ENCODE results near the gene CD244.
"Not testable (repeated sequence)": the region's sequence is repeated elsewhere in the genome, so short reads cannot be mapped to it uniquely, and the experiment has no call there.

The CD244 gene

DNA sequence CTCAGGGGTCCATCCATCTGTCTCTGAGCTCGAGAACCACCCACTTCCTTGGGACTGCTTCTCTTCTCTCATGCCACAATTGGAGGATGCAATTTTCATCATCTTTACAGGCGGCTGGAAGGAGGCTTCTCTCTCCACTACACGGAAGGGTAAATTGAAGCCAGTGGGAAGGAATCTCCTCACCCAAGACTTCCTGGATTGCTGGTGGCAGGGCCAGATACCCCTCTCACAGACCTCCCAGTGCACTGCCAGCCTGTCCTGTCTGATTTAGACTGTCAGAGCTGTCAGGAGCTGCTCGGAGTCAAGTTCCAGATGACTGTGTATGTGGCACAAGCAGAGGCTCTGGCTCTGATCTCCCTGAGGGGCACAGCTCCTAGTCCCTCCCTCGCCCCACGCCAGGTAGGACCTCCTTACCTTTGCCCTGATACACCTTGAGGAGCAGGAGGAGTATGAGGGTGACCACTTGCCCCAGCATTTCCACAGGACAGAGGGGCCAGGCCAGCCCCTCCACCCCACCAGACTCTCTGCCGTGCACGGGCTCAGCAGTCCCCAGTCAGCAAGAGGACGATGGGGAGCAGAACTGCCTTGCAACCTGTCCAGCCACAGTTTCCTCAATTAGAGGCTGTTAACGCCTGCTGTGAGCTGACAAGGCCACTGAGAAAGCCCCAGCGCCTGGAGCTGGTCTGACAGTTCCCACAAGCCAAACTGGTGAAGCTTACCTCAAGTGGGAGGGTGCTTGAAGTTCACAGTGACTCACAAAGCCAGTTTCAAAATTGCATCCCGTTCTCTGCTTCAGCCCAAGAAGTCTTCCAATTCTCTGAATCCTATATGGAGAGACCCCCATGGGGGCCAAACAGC, at the start of gene CD244:
Gene CD244 (minus strand): TSS at position 685 of the 858 bp plus-strand sequence. CDS start 210 bp downstream, at position 475.
- peak; percentile 62 for DNase-seq (ENCODE audit: low spot score)

GRCh38 chr1:160911925-160912324, 49.2 kb upstream of the CD244 start:
- DNase-seq (ENCODE audit: low spot score), result no peak

DNA sequence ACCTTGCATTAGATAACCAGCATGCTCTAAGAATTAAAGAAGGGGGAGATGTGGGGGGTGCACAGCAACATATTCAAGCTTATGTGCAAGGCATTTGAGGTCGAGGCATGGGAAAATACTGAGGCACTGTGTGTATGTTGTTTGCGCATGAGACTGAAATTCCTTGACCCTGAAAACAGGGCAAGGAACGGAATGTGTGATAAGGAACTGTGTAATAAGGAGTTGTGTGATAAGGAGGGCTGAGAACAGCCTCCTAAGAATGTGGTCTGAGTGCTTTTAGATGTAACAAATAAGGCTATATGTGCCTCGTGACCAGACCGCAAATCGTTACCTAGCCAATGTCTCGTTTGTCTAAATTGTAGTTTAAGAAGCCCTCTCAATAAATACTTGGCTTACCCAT, 48.8 kb upstream of the CD244 start:
- no peak for DNase-seq (ENCODE audit: low spot score)

DNA sequence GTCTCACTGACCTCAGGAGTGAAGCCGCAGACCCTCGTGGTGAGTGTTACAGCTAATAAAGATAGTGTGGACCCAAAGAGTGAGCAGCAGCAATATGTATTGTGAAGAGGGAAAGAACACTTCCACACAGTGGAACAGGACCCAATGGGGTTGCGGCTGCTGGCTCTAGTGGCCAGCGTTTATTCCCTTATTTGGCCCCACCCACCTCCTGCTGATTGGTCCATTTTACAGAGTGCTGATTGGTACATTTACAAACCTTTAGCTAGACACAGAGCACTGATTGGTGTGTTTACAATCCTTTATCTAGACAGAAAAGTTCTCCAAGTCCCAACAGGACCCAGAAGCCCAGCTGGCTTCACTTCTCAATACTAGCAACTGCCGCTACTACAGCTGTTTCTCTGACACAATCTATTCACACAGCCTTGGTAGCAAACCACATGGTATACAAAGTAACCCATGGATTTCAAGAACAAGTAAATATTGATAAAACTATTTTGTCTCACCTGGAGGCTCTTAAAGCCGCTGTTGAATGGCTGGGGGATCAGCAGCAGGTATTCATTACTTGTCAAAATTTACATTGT, 47.6 kb upstream of the CD244 start:
- DNase-seq (ENCODE audit: low spot score), result no peak

DNA sequence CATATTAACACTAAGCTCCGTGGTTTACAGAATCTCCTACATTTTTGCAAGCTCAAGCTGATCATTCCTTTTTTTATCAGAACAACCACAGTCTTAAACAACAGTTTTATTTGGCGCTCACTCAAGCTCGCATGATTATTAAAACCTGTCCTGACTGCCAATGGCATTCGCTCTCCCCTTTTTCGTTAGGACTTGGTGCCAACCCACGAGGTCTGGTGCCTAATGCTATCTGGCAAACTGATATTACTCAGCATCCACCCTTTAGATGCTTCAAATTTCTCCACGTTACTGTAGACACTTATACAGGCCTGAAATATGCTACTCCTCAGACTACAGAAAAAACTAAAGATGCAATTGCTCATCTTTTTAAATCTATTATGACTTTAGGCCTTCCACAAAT, 45.3 kb upstream of the CD244 start:
- no peak for DNase-seq (ENCODE audit: low spot score)

DNA sequence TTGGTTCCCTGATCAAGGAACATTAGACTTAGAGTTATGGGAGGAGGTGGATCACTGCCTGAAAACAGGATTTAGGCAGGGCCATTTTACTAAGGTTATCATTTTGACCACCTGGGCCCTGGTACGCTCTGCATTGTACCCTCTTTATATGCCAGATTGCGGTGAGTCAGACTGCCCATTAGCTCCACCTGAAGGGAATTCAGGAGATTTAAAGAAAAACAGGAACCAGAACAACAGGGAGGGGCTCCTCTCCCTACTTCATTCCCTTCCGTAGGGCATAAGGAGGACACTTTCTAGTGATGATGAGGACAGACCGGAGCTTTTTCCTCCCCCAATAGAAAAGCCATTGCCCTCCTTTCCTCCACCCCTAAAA, 42.9 kb upstream of the CD244 start:
- DNase-seq (ENCODE audit: low spot score), result no peak

GRCh38 chr1:160904783-160905616, 42.3 kb upstream of the CD244 start:
- DNase-seq (ENCODE audit: low spot score), result no peak

GRCh38 chr1:160902251-160902650, 39.6 kb upstream of the CD244 start:
- not testable (repeated sequence) for DNase-seq (ENCODE audit: low spot score)

DNA sequence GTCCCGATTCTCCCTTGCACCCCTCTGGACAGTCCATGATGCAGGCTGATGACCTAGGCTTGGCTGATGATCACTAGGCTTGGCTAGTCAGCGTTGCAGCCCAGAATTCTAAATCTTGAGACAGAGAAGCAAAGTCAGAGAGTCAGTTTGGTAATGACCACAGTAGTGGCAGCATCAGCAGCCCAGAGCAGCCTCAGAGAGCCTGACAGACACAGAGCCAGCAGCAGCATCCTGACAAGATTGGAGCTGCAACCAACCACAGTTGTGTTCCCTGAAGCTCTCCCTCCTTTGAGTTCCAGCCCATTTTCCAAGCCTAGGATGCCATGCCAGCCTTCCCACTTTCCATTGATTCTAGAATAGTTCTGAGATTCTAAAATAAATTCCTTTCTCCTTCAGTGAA, 39.1 kb upstream of the CD244 start:
- DNase-seq (ENCODE audit: low spot score), result no peak

DNA sequence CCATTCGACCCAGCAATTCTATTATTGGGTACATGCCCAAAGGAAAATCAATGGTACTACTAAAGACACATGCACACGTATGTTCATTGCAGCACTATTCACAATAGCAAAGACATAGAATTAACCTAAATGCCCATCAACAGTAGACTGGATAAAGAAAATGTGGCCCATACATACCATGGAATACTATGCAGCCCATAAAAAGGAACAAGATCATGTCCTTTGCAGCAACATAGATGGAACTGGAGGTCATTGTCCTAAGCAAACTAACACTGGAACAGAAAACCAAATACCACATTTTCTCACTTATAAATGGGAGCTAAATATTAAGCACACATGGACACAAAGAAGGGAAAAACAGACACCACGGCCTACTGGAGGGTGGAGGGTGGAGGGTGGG, 38.0 kb upstream of the CD244 start:
- DNase-seq (ENCODE audit: low spot score), result not testable (repeated sequence)

DNA sequence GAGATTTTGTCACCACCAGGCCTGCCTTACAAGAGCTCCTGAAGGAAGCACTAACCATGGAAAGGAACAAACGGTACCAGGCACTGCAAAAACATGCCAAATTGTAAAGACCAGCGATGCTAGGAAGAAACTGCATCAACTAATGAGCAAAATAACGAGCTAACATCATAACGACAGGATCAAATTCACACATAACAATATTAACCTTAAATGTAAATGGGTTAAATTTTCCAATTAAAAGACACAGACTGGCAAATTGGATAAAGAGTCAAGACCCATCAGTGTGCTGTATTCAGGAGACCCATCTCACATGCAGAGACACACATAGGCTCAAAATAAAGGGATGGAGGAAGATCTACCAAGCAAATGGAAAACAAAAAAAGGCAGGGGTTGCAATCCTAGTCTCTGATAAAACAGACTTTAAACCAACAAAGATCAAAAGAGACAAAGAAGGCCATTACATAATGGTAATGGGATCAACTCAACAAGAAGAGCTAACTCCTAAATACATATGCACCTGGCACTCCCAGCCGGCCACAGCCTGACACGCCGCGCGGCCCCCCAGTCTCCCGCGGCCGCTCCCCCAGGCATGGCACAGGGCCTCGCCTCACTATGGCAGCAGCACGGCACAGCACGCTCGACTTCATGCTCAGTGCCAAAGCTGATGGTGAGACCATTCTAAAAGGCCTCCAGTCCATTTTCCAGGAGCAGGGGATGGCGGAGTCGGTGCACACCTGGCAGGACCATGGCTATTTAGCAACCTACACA, 31.9 kb upstream of the CD244 start:
- DNase-seq (ENCODE audit: low spot score), result not testable (repeated sequence)

DNA sequence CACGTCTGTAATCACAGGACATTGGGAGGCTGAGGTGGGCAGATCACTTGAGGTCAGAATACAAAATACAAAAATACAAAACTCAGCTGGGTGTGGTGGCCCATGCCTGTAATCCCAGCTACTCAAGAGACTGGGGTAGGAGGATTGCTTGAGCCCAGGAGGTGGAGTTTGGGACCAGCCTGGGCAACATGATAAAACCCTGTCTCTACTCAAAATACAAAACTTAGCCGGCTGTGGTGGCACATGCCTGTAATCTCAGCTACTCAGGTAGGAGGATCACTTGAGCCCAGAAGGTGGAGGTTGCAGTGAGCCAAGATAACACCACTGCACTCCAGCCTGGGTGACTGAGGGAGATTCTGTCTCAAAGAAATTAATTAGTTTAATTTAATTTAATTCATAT, 28.8 kb upstream of the CD244 start:
- DNase-seq (ENCODE audit: low spot score), result no peak

DNA sequence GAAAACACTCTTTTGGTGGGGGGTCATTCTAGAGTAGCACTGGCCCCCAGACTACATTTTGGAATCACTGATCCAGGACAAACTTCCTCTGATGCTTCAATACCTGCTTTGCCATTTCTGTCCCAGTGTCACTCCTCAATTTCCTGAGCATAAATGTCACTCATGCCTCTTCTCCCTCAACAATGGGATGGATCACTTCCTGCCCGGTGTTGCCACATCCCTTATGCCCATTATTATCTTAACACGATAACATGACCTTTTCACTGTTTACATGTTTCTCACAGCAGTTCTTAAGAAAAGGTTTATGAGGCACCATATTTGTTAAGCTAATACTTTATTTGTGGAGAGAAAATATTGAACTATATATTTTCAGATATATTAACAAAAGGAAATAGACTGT, 26.2 kb upstream of the CD244 start:
- no peak for DNase-seq (ENCODE audit: low spot score)

DNA sequence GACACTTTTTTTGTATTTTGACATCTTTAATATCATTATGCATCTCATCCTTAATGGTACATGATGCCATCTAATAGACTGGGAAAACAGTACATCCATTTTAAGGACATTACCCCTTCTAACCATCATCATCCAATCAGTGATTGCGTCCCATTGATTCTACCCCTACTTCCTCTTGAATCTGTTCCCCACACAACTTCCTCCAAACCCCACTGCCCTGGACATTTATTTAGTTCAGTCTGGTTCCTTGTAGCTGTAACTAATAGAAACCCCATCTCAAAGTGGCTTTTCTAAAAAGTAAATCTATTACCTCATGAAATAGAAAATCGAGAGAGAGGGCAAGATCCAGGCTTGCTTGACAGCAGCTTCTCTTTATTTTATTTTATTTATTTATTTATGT, 24.4 kb upstream of the CD244 start:
- no peak for DNase-seq (ENCODE audit: low spot score)

GRCh38 chr1:160885042-160885441, 22.4 kb upstream of the CD244 start, which contains the start of gene ITLN1:
ITLN1 (minus strand) TSS chr1:160885180; CDS start chr1:160884877, 303 bp downstream.
- no peak for DNase-seq (ENCODE audit: low spot score)

DNA sequence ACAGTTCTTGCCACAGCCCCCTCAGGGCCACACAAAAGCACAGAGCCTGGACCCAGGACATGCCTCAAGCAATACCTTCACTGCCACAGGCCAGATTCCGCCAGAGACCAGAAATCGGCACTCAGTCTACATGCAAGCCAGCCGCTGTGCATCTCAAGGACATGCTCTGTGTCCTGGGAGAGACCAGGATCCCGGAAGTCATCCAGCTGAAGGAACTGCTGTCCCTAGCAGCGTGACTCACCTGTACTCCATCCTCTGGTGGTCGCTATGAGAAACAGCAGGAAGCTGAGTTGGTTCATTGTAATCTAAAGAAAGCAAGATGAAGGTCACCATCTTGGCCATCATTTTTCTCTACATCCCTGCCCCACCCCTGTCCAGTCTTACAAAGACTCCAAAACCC, 21.9 kb upstream of the CD244 start:
- DNase-seq (ENCODE audit: low spot score), result no peak

GRCh38 chr1:160883581-160884513, 21.2 kb upstream of the CD244 start:
- DNase-seq (ENCODE audit: low spot score), result no peak

DNA sequence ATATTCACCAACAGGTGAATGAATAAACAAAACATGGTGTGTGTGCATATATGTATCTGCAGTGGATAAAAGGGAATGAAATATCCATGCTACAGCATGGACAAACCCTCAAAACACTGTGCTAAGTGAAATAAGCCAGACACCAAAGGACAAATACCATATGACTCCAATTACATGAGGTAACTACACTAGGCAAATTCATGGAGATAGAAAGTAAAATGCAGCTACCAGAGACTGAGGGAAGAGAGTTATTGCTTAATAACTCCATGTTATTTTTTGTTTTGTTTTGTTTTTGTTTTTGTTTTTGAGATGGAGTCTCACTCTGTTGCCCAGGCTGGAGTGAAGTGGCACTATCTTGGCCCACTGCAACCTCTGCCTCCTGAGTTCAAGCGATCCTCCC, 19.9 kb upstream of the CD244 start:
- no peak for DNase-seq (ENCODE audit: low spot score)

- DNase-seq (ENCODE audit: low spot score), result not testable (repeated sequence)
Observed at GRCh38 chr1:160881264-160881663, 18.6 kb upstream of the CD244 start.

DNA sequence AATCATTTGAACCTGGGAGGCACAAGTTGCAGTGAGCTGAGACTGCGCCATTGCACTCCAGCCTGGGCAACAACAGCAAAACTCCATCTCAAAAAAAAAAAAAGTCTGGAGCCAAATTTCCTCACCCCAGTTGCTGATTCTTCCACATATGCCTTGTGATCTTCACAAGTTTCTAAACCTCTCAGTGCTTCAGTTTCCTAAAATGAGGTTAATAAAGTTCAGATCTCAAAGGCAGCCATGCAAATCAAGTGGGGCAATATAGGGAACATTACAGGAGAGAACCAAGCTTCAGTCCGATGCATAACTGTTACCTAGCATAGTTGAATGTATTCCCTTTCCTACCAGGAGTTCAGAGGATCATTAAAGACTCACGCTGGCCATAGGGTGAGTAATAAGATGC, 17.5 kb upstream of the CD244 start:
- DNase-seq (ENCODE audit: low spot score), result no peak

GRCh38 chr1:160879056-160879455, 16.4 kb upstream of the CD244 start:
- peak; percentile 40 for DNase-seq (ENCODE audit: low spot score)
